Ovary (tissue), 3 donors: ENCODE measurements around the gene DAPK1.

Experiments used
- POLR2A ChIP-seq: fragments of 450-650 bp; IDR thresholded peaks from one replicate; pipeline ENCODE4 v1.6.1; 2017; ENCODE audit warnings: antibody characterized with exemption, mild to moderate bottlenecking, moderate library complexity
- TF ChIP-seq, protein P1 (sequence below), 3 donors: fragments of 450-650 bp in 2 of 3; fragments of 200-600 bp in 1 of 3; IDR thresholded peaks; one replicate each; pipeline versions ENCODE4 v1.5.1 to v1.8.0; 2016 to 2022; ENCODE audit warnings: antibody characterized with exemption in 3 of 3, mild to moderate bottlenecking in 1 of 3
- donor health status: DM: no; HTN: no; CAD: no.

DNA sequence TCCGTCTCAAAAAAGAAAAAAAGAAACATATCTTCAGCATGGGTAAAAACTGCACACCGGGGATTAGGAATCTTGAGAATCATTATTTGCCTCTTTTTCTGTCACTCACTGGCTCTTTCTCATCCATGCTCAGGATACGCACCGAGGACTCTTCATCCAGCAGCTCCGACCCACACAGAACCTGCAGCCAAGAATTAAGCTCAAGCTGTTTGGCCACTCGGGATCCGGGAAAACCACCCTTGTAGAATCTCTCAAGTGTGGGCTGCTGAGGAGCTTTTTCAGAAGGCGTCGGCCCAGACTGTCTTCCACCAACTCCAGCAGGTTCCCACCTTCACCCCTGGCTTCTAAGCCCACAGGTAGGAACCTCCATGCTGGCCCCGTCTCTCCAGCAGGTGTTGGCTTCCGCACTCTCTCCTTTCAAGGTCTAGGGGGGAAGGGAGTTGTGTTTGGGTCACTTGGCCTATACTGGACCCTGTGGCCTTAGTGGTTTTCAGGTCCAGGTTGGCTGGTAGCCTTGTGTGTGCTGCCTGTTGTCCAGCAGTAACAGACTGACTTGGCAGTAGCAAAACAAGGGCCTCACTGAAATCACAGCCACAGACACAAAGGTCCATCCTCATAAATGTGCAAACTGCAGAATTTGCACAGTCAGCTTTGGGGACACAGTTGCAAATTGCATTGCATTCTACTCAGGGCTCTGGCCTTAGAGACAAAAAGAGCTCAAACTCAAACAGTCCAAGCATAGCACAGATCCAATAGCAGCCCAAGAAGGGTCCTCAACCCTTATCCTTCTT is 183.8 kb downstream of the DAPK1 start:
- TF ChIP-seq, protein P1, sequence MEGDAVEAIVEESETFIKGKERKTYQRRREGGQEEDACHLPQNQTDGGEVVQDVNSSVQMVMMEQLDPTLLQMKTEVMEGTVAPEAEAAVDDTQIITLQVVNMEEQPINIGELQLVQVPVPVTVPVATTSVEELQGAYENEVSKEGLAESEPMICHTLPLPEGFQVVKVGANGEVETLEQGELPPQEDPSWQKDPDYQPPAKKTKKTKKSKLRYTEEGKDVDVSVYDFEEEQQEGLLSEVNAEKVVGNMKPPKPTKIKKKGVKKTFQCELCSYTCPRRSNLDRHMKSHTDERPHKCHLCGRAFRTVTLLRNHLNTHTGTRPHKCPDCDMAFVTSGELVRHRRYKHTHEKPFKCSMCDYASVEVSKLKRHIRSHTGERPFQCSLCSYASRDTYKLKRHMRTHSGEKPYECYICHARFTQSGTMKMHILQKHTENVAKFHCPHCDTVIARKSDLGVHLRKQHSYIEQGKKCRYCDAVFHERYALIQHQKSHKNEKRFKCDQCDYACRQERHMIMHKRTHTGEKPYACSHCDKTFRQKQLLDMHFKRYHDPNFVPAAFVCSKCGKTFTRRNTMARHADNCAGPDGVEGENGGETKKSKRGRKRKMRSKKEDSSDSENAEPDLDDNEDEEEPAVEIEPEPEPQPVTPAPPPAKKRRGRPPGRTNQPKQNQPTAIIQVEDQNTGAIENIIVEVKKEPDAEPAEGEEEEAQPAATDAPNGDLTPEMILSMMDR (IDR thresholded peaks at IDR 0.05), result no peak
- TF ChIP-seq POLR2A, result no peak
